NCI-H524 (cell line): Measurements from ENCODE around the gene ZBTB26.
"Not testable (repeated sequence)": the region's sequence is repeated elsewhere in the genome, so short reads cannot be mapped to it uniquely, and the experiment has no call there.

ENCODE experiments used
- DNase-seq, 2 experiments: peaks; one replicate each; lab custom pipeline; 2025; lab: John Stamatoyannopoulos, UW

ZBTB26 gene

GRCh38 chr9:122929796-122930354 is 1.4 kb downstream of the ZBTB26 start:
- peak; percentile 11 to 34 for DNase-seq

DNA sequence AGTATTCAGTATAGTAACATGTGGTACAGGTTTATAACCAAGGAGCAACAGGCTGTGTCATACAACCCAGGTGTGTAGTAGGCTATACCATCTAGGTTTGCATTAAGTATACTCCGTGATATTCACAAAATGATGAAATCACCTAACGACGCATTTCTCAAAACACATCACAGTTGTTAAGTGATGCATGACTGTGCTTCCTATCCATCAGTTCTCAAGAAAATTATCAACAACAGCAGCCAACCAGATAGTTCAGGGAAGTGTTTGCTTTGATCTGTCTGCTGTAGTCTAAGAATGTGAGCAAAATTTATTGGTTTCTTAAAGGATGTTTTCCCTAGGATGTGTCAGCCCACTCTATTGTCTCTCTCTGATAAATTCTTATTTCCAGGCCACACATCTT is 7.4 kb downstream of the ZBTB26 start:
- DNase-seq, result no peak

GRCh38 chr9:122922713-122923112 is 8.6 kb downstream of the ZBTB26 start:
- DNase-seq, result no peak

GRCh38 chr9:122918310-122918709 is 13.0 kb downstream of the ZBTB26 start:
- DNase-seq, result no peak

- DNase-seq, result peak; percentile 88 to 95
These were observed 18.2 kb downstream of the ZBTB26 start, which contains the start of gene ZBTB6 for GRCh38 chr9:122912964-122913673. TSS of gene ZBTB6 (minus strand) at chr9:122913323. CDS start at chr9:122912072, 1,251 bp downstream.

- no peak for DNase-seq
These were observed 18.7 kb downstream of the ZBTB26 start for GRCh38 chr9:122912671-122912963.

DNA sequence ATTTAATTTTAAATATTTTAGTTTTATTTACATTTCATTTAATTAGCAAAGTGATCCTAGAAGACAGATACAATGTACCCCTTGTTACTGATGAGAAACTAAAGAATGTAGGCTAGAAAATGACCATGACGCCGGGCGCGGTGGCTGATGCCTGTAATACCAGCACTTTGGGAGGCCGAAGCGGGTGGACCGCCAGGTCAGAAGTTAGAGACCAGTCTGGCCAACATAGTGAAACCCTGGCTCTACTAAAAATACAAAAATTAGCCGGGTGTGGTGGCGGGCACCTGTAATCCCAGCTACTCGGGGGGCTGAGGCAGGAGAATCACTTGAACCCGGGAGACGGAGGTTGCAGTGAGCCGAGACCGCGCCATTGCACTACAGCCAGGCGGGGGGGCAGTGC is 25.2 kb downstream of the ZBTB26 start:
- not testable (repeated sequence) for DNase-seq

DNA sequence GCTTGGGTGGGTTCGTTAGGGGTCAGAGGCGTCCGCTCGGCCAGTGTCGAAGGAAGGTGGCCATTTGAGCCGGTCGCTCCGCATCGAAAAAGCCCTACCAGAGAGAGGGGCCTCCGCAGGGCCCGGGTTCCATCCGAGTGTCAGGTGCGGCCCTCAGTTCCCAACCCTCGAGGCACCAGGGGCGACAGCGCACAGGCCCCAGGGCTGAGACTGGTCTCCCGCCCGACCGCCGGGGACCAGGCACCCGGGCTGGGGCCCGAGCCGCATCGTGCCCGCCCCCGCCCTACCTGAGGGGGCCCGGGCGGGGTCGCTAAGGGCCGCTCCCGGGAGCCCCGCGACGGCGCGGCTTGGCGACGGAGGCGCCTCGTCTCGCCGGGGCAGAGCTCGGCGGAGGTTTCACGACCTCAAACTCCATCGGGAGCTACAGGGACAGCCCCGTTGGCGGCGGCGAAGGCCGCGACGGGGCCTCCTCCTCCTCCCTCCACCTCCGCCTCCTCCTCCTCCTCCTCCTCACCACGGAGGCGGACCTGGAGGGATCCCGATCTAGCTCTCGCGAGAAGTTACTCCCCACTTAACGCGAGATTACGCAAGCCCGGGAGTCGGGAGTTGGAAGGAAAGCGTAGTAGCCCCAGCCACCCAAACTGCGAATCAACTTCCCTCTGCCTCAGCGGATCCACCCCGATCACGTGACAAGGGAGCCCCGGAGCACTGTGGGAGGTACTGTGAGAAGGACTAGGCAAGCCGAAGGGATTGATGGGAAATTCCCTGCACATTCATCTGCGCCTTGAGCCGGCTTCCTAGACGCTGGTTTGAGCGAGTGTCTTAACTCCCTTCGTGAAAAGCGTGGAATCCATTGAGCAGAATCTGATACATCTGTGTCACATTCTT is 26.2 kb downstream of the ZBTB26 start, which contains the start of gene RC3H2:
Gene RC3H2 (minus strand): TSS at position 537 of the 888 bp plus-strand sequence. CDS start 7,850 bp downstream, outside the sequence.
- peak; percentile 100 for DNase-seq

- peak; percentile 32 to 40 for DNase-seq
These were observed 26.9 kb downstream of the ZBTB26 start for GRCh38 chr9:122904466-122904822.

- no peak for DNase-seq
These were observed 30.5 kb downstream of the ZBTB26 start for GRCh38 chr9:122900791-122901190.

DNA sequence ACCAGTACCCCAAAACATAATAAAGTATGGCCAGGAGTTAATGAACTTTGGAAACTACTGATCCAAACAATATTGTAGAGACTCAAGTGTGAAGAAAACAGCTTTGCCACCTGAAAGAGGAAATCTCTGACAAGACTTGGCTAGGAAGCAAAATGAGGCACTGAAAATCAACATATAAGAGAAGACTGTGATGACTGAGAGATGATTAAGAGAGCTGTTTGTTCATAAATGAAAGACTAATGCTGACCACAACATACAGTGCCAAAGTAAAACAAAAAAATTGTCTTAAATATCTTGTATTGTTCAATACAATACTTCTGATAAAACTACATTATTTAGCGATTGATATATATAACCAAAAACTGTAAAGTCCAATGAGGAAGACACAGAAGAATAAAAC is 33.3 kb downstream of the ZBTB26 start:
- no peak for DNase-seq

DNA sequence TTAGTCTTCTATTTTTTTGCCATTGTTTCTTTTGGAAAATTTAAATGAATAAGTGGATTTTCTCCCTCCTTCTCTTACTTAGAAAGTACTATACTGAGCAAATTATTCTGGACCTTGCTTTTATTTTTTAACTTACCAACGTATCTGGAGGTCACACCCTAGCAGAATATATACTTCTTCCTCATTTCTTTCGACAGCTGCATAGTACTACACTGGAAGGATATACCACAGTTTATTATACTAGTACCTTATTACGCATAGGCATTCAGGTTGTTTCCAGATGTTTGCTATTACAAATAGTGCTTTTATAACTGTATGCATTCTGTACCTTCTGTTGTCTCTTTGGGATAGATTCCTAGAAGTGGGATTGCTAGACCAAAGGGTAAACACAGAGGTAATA is 42.8 kb downstream of the ZBTB26 start:
- DNase-seq, result no peak

DNA sequence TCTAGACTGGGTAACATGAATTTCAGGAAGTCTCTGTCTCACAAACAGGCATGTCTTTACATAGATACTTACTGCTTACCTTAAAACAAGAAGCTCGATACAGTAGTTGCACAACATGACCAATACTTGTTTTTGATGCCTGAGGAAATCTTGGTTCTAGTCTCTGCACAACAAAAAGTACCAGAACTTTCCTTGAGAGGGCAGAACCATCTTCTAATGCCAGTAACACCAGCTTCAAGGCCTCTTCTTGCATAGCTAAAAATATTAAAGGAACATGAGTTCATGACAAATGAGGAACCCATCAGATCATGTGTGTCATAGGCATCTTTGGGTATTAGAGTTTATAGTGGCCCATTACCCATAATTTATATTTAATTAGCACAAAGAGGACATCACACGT is 48.2 kb downstream of the ZBTB26 start:
- no peak for DNase-seq

GRCh38 chr9:122879443-122879842 is 51.9 kb downstream of the ZBTB26 start:
- no peak for DNase-seq

DNA sequence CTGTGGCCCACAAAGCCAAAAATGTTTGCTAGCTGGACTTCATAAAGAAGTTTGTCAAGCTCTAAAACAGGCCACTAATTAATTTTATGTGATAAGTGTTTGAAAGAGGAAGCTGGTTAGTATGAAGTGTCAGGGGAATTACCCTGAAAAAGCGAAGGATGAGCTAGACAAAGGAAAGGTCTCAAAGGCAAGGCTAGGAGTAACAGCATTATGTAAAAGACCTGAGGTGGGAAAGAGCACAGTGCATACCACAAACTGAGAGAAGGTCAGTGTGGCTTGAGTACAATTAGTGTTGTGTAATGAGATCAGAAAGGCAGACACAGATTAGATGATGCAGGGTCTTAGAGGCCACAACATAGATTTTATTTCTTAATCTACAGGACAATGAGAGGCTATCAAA is 55.8 kb downstream of the ZBTB26 start:
- no peak for DNase-seq

DNA sequence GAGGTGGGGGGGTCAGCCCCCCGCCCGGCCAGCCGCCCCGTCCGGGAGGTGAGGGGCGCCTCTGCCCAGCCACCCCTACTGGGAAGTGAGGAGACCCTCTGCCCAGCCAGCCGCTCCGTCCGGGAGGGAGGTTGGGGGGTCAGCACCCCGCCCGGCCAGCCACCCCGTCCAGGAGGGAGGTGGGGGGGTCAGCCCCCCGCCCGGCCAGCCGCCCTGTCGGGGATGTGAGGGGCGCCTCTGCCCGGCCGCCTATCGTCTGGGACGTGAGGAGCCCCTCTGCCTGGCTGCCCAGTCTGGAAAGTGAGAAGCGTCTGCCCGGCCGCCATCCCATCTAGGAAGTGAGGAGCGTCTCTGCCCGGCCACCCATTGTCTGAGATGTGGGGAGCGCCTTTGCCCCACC is 64.0 kb downstream of the ZBTB26 start:
- not testable (repeated sequence) for DNase-seq

GRCh38 chr9:122866079-122866478 is 65.2 kb downstream of the ZBTB26 start:
- no peak for DNase-seq
